HL-60 (cell line): ENCODE results near the gene KRT81.
"Not testable (repeated sequence)": the region's sequence is repeated elsewhere in the genome, so short reads cannot be mapped to it uniquely, and the experiment has no call there.

Experiments used
- DNase-seq, 2 experiments: peaks; one replicate each; pipeline ENCODE4 v3.0.0-alpha.2; 2010 to 2020; ENCODE audit warnings: low read depth in 1 of 2, low spot score in 1 of 2
- H3K27ac ChIP-seq: fragments of 250-450 bp; sonication (Bioruptor Pico); replicated peaks from 2 replicates; pipeline ENCODE4 v1.5.1; 2020; ENCODE audit warnings: mild to moderate bottlenecking, moderate library complexity
- H3K27me3 ChIP-seq: fragments of 250-450 bp; sonication (Bioruptor Pico); 2 replicates; pipeline ENCODE4 v1.5.1; 2021; ENCODE audit warnings: mild to moderate bottlenecking, moderate library complexity; ENCODE audit not compliant: insufficient read depth, poor library complexity, severe bottlenecking
- H3K4me3 ChIP-seq: replicated peaks from 2 replicates; pipeline ENCODE4 v1.5.1; 2011; ENCODE audit warnings: mild to moderate bottlenecking, control low read depth, low read length; ENCODE audit not compliant: insufficient read depth
- CTCF ChIP-seq: IDR thresholded peaks from one replicate; pipeline ENCODE4 v1.5.1; 2011; ENCODE audit warnings: low read length, control low read depth, inconsistent platforms; ENCODE audit not compliant: insufficient read depth
- GABPA ChIP-seq: IDR thresholded peaks from 2 replicates; pipeline ENCODE4 v1.6.1; 2012; ENCODE audit warnings: low read depth
- POLR2AphosphoS5 ChIP-seq: IDR thresholded peaks from 2 replicates; pipeline ENCODE4 v1.6.1; 2012; ENCODE audit warnings: low read depth
- REST ChIP-seq: IDR thresholded peaks from 2 replicates; pipeline ENCODE4 v1.6.1; 2012; ENCODE audit warnings: low read depth; ENCODE audit not compliant: insufficient replicate concordance
- SPI1 ChIP-seq: IDR thresholded peaks from 2 replicates; pipeline ENCODE4 v1.6.1; 2012; ENCODE audit warnings: low read depth, mild to moderate bottlenecking, borderline replicate concordance

The KRT81 gene

GRCh38 chr12:52294803-52295202 lies 3.5 kb upstream of the KRT81 start:
- peaks cover 6% of the 10 kb centered on the region for H3K27me3 ChIP-seq
- H3K27ac ChIP-seq: no peak overlapping the region
- no peak for DNase-seq
- H3K4me3 ChIP-seq: no peak overlapping the region
- TF ChIP-seq SPI1 (no peak), CTCF (no peak), REST (no peak), POLR2AphosphoS5 (no peak), GABPA (no peak)

- Histone ChIP-seq H3K4me3 (no peak overlapping the region), H3K27ac (no peak overlapping the region), H3K27me3 (peaks cover 4% of the 10 kb centered on the region)
- no peak for DNase-seq
- no peak for TF ChIP-seq SPI1
- no peak for TF ChIP-seq REST
- no peak for TF ChIP-seq CTCF
- TF ChIP-seq GABPA: no peak
- no peak for TF ChIP-seq POLR2AphosphoS5
Observed at GRCh38 chr12:52293926-52294325, 2.6 kb upstream of the KRT81 start.

- not testable (repeated sequence) for H3K27me3 ChIP-seq, DNase-seq, H3K4me3 ChIP-seq, H3K27ac ChIP-seq
Observed at GRCh38 chr12:52290483-52291134, 725 bp downstream of the KRT81 start.

GRCh38 chr12:52287816-52288805 lies 3.2 kb downstream of the KRT81 start:
- not testable (repeated sequence) for H3K27ac ChIP-seq, H3K27me3 ChIP-seq, H3K4me3 ChIP-seq, DNase-seq

- DNase-seq, H3K27me3 ChIP-seq, H3K4me3 ChIP-seq, H3K27ac ChIP-seq: not testable (repeated sequence)
Observed at GRCh38 chr12:52286857-52287785, 4.2 kb downstream of the KRT81 start.
